Activated CD4-positive, CD25-positive, alpha-beta regulatory T cell treated with anti-CD3 and anti-CD28 coated beads, Interleukin-2, amount 50 U/mL, for 16 hours (primary cell): ENCODE results near the gene SLC48A1.

ENCODE experiments used
- DNase-seq: peaks from one replicate; pipeline ENCODE4 v3.0.0-alpha.2; 2020; ENCODE audit warnings: low read depth, low spot score

The SLC48A1 gene

GRCh38 chr12:47757840-47758583 lies 15.0 kb upstream of the SLC48A1 start:
- no peak for DNase-seq

DNA sequence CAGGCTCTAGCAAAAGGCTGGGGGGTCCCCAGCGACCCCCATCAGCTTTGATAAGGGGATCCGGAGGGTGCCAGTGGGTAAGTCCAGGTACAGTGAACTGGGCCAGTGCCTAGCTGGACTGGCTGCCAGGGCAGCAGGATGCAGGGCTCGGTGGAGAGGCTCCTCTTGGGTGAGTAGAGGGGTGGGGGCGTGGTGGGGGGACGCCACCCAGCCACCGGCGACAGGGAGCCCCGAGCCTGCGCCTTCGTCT lies 14.5 kb upstream of the SLC48A1 start:
- DNase-seq = no peak

DNA sequence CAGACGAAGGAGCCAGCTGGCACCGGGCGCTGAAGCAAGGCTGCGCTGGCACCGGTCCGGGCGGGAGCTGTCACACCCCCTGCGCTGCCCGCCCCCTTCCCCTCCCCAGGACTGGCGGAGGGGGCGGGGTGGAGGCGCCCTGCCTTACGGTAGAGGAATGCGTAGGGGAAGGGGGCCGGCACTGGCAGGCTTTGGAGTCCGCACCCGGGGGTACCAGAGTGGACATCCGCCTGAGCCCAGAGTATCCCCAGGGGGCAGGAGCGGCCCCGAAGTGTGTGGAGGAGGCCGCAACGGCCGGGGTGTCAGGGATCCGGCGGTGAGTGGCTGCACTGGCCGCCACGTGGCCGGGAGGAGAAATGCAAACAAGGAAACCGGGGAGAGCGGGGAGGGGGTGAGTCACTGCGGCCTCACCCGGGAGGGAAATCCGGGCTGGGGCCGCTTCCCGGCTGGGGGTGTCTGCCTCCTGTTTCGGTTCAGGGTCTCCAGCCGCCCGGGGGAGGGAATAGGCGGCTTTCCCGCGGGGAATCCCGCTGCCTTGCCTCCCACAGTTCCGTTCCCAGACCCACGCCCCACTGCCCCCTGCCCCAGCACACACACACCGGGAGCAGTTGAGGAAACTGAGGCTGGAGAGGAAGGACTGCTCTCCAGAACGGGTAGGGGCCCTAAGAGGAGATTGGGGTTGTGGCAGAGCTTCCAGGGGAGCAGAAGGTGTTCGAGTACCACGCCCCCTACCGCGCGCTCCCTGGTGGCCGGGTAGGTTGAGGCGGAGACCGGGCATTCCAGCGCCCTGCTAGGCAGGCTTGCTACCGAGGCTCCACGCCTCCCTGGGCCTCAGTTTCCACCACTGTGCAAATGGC lies 14.0 kb upstream of the SLC48A1 start, which contains the start of gene RAPGEF3:
Gene RAPGEF3, minus strand, starts transcription at position 47 of the 857 bp plus-strand sequence. CDS start 324 bp downstream, outside the sequence.
- peak; percentile 42 for DNase-seq

- DNase-seq = no peak
Observed at GRCh38 chr12:47762850-47763465, 10.1 kb upstream of the SLC48A1 start.

- DNase-seq = no peak
Observed at GRCh38 chr12:47763481-47764346, 9.3 kb upstream of the SLC48A1 start.

DNA sequence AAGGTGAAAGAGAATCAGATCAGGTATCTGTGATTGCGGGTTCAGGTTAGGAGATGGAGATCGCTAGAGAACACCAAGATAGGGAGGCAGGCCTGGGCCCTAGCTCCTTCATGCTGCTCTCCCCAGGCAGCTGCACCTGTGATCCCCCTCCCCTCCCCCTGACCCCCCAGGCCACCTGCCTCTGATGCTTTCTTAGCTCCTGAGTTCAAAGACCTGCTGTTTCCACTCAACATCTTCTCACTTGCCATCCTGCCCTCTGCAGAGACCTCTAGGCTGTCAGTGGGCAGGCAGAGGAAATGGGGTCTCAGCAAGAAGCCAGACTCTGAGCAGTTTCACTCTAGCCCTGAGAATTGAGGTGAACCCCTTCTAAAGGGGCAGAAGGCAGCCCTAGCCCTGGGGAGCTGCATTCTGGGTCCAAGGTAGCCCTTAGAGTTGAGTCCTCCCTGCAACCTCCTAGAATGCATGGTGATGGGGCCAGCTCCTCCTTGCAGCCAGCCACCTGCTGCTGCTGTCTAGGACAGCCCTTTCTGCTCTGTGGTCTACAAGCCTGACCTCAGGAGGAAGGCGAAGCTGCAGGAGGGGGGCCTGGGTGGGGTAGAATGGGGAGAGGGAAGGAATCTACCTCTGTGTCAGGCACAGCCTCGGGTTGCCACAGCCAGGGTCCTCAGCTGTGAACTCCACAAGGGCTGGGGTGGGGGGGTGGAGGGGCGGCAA lies 6.4 kb upstream of the SLC48A1 start:
- no peak for DNase-seq

DNA sequence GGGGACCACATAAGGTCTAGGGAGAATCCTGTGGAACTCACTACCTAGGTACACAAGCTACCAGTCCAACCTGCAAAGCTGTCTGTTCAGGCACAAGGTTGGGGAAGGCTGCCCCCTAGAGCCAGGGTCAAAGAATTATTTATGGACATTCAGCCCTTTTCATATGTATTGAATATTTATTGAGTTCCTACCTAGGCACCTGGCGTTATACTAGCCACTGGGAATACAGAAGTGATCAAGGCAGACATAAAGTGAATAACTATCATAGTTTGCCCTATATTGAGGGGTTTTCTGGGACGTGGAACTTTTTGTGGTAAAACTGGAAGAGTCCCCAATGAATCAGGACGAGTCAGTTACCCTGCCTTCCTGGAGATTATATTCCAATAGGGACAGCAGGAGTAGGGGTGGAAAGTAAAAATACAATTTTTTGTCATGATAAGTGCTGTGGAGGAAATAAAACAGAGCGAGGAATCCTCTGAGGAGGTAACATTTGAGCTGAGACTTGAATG lies 5.8 kb upstream of the SLC48A1 start:
- peak; percentile 32 for DNase-seq

DNA sequence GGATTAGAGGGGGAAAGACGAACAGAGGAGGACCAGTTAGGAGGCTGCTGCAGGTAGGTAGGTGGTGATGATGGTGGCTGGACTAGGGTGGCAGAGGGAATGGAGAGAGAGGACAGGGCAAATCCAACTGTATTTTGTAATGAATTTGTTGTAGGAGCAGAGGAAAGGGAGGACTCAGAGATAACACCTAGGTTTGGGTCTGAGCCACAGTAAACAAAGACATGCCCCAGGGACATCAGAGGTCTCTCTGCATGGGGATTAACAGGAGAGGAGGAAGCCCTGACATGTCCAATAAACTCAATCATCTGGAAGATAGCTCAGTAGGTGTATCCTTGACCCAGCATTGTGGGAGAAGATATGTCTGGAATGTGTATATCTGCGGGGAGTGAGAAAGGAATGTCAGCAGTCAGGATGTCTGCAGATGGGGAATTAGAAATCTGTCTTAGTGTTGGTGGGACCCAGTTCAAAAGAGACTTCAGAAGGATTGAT lies 4.7 kb upstream of the SLC48A1 start:
- no peak for DNase-seq

DNA sequence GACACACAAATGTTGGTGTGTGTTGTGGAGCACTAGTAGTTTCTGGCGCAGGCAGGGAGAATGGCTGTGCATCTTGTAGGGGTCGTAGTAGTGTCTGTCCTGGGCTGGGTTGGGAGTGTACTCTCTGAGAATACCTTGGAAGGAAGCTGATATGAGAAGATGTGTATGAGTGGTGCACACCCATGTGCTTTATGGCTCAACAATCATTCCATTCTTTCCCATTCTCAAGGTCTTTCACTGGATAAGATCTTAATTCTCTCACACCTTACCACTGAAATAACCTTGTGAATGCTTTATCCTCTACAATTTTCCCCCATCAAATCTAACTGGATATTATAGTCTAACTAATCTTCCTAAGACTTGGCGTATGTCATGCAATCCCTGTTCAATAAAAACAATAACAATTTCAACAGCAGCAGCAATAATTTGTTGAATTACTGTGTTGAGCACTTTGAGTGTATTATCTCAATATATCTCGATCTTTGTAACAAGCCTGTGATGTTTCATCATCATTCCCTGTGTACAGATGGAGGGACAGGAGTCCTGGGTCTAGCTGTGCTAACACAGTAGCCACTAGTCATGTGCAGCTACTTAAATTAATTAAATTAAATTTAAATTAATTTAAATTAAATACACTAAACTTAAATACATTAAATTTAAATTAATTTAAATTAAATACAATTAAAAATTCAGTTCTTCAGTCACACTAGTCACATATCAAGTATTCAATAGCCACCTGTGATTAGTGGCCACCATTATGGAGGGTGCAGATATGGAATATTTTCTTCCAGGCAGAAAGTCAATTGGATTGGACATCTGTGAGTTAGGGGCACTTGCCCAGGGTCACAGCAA lies 3.6 kb upstream of the SLC48A1 start:
- DNase-seq = no peak

GRCh38 chr12:47770086-47770726 lies 2.8 kb upstream of the SLC48A1 start:
- DNase-seq = no peak

- DNase-seq = no peak
Observed at GRCh38 chr12:47771304-47771703, 1.7 kb upstream of the SLC48A1 start.

- DNase-seq = no peak
Observed at GRCh38 chr12:47772094-47772660, 861 bp upstream of the SLC48A1 start.

GRCh38 chr12:47772738-47773061 lies 338 bp upstream of the SLC48A1 start:
- DNase-seq = no peak

- DNase-seq = no peak
Observed at GRCh38 chr12:47773858-47774580, 981 bp downstream of the SLC48A1 start.

DNA sequence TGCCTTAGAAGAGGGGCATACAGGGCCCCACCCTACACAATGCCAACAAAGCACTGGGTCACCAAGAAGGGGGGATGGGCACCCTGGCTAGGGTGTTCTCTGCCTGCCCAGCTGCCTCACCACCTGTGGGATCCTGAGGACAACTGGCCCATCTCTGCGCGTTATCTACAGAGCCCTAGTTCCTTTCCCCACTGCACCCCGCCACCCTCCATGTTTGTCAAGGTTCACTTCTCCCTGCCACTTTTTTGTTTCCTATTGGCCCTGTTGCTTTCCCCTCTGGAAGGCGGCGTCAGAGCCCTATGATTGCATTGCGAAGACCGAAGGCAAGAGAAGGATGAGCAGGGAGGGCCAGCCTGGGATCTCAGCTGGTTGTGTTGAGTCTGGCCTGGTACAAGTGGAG lies 1.6 kb downstream of the SLC48A1 start:
- no peak for DNase-seq

- no peak for DNase-seq
Observed at GRCh38 chr12:47775100-47775911, 2.3 kb downstream of the SLC48A1 start.

GRCh38 chr12:47776471-47777143 lies 3.6 kb downstream of the SLC48A1 start:
- no peak for DNase-seq
